Naive thymus-derived CD4-positive, alpha-beta T cell (primary cell): ENCODE results near the gene P2RY11. TPM values are rescaled to one million over a fixed set of nuclear protein-coding genes. Genes with fewer than 3 reads are reported as not detected.

Source experiments
- polyA plus RNA-seq, 2 donors: library from polyadenylated mRNA; unstranded; fragments of 300-500 nt; fragmentation: Illumina TruSeq; gene quantifications; one replicate each; pipeline ENCODE4 v1.2.3, GENCODE V29; 2021
- total RNA-seq, 6 experiments: library from RNA in 5 of 6; stranded (reverse) in 5 of 6; gene quantifications; 1 replicate in 5 of 6; 2 replicates in 1 of 6; pipeline ENCODE4 v1.2.3 and lab custom pipeline; 2021 to 2026

P2RY11 gene
- total and polyA plus RNA-seq, 7 experiments from 2014 or later = 2.7 to 89.3 (median 50.4) TPM

Other genes with a start within 250 kb of the P2RY11 start
- gene OLFM2, start 175.2 kb upstream of the P2RY11 start, total RNA-seq = 10 to 100 TPM in 3 of 5 experiments, 1 to 10 TPM in 2; 6.2 to 19.4 (median 14.9) TPM
- 10 to 100 TPM in 1 of 2 donors, 1 to 10 TPM in 1; 9.2 to 15.9 TPM for gene OLFM2, start 175.2 kb upstream of the P2RY11 start, polyA plus RNA-seq
- gene COL5A3, start 101.2 kb upstream of the P2RY11 start, total RNA-seq = 1 to 10 TPM in 1 of 5 experiments, under 1 TPM in 3, not detected in 1; 0.05 to 1.9 (median 0.09) TPM
- not detected for gene COL5A3, start 101.2 kb upstream of the P2RY11 start, polyA plus RNA-seq
- gene RDH8, start 98.2 kb upstream of the P2RY11 start, total RNA-seq = not detected
- gene RDH8, start 98.2 kb upstream of the P2RY11 start, polyA plus RNA-seq = not detected
- gene SHFL, start 25.4 kb upstream of the P2RY11 start, total RNA-seq = 100 to 1,000 TPM in 3 of 5 experiments, 10 to 100 TPM in 2; 67.8 to 112 (median 102) TPM
- gene SHFL, start 25.4 kb upstream of the P2RY11 start, polyA plus RNA-seq = 10 to 100 TPM; 37.0 to 52.0 TPM
- 1 to 10 TPM in 3 of 5 experiments, under 1 TPM in 2; 0.68 to 1.7 (median 1.0) TPM for gene ANGPTL6, start 9.0 kb upstream of the P2RY11 start, total RNA-seq
- gene ANGPTL6, start 9.0 kb upstream of the P2RY11 start, polyA plus RNA-seq = under 1 TPM; 0.23 to 0.48 TPM
- 100 to 1,000 TPM in 4 of 5 experiments, 10 to 100 TPM in 1; 87.6 to 122 (median 109) TPM for gene PPAN, start 5.3 kb upstream of the P2RY11 start, total RNA-seq
- gene PPAN, start 5.3 kb upstream of the P2RY11 start, polyA plus RNA-seq = 10 to 100 TPM; 24.9 to 46.6 TPM
- gene EIF3G, start 8.2 kb downstream of the P2RY11 start, total RNA-seq = 100 to 1,000 TPM; 242 to 356 (median 328) TPM
- gene EIF3G, start 8.2 kb downstream of the P2RY11 start, polyA plus RNA-seq = 100 to 1,000 TPM; 240 to 294 TPM
- 100 to 1,000 TPM; 175 to 334 (median 194) TPM for gene DNMT1, start 83.3 kb downstream of the P2RY11 start, total RNA-seq
- 100 to 1,000 TPM; 113 to 153 TPM for gene DNMT1, start 83.3 kb downstream of the P2RY11 start, polyA plus RNA-seq
- gene S1PR2, start 119.6 kb downstream of the P2RY11 start, total RNA-seq = 1 to 10 TPM; 3.4 to 6.8 (median 5.2) TPM
- gene S1PR2, start 119.6 kb downstream of the P2RY11 start, polyA plus RNA-seq = under 1 TPM; 0.64 to 0.81 TPM
- 10 to 100 TPM; 36.8 to 70.5 (median 43.0) TPM for gene MRPL4, start 140.5 kb downstream of the P2RY11 start, total RNA-seq
- 10 to 100 TPM; 24.9 to 34.1 TPM for gene MRPL4, start 140.5 kb downstream of the P2RY11 start, polyA plus RNA-seq
- 10 to 100 TPM in 3 of 5 experiments, 1 to 10 TPM in 2; 3.6 to 47.2 (median 16.3) TPM for gene ICAM1, start 159.4 kb downstream of the P2RY11 start, total RNA-seq
- gene ICAM1, start 159.4 kb downstream of the P2RY11 start, polyA plus RNA-seq = 1 to 10 TPM; 1.2 to 3.9 TPM
- 1 to 10 TPM in 3 of 5 experiments, under 1 TPM in 2; 0.40 to 3.7 (median 1.2) TPM for gene ICAM4, start 175.3 kb downstream of the P2RY11 start, total RNA-seq
- gene ICAM4, start 175.3 kb downstream of the P2RY11 start, polyA plus RNA-seq = under 1 TPM; 0.52 to 0.55 TPM
- gene ICAM5, start 178.3 kb downstream of the P2RY11 start, total RNA-seq = 1 to 10 TPM in 1 of 5 experiments, under 1 TPM in 2, not detected in 2; 0.46 to 2.4 (median 0.48) TPM
- not detected for gene ICAM5, start 178.3 kb downstream of the P2RY11 start, polyA plus RNA-seq
- 10 to 100 TPM in 1 of 5 experiments, 1 to 10 TPM in 4; 1.2 to 11.4 (median 6.2) TPM for gene ZGLP1, start 198.1 kb downstream of the P2RY11 start, total RNA-seq
- gene ZGLP1, start 198.1 kb downstream of the P2RY11 start, polyA plus RNA-seq = under 1 TPM in 1 of 2 donors, not detected in 1; 0.22 TPM
- 10 to 100 TPM in 2 of 5 experiments, 1 to 10 TPM in 3; 5.7 to 10.5 (median 9.3) TPM for gene FDX2, start 204.3 kb downstream of the P2RY11 start, total RNA-seq
- 10 to 100 TPM; 18.3 to 19.4 TPM for gene FDX2, start 204.3 kb downstream of the P2RY11 start, polyA plus RNA-seq
- gene RAVER1, start 221.8 kb downstream of the P2RY11 start, total RNA-seq = 10 to 100 TPM; 43.2 to 81.1 (median 50.2) TPM
- gene RAVER1, start 221.8 kb downstream of the P2RY11 start, polyA plus RNA-seq = 10 to 100 TPM; 15.6 to 31.9 TPM
- 100 to 1,000 TPM; 165 to 202 (median 189) TPM for gene ICAM3, start 227.9 kb downstream of the P2RY11 start, total RNA-seq
- 100 to 1,000 TPM; 229 to 244 TPM for gene ICAM3, start 227.9 kb downstream of the P2RY11 start, polyA plus RNA-seq